ENCODE data around the gene KLHL24. TPM values are rescaled to one million over a fixed set of nuclear protein-coding genes. Genes with fewer than 3 reads are reported as not detected.

The KLHL24 gene
- total and polyA plus RNA-seq, 2 of the 13 experiments (the other 11 are each of a cell fraction or from before 2014, with no cell fraction given): 6.9 to 15.7 TPM

DNA sequence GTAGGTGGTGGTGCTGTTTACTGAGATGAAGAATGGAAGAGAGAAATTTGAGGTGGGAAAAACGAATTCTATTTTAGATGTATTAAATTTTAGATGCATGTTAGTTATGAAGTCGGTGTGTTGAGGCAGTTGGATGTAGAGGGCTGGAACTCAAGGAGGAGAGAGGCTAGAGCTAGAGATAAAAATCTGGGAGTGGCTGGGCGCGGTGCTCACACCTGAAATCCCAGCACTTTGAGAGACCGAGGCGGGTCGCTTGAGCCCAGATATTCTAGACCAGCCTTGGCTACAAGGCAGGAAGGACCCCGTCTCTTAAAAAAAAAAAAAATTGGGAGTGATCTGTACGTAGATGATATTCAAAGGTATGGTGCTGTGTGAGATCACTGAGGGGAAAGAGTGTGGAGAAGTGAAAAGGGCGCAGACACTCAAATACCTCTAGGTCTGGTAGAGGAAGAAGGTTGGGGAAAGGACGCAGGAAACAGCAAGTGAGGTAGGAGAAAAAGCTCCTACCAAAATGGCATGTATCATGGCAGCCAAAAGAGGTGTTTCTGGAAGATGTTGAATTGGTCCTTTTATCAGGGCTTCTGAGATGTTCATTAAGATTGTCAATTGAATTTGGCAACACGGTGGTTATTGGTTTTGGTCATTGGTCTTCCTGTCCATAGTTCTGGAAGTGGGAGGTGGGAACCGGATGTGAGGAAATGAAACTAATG is 64.0 kb downstream of the KLHL24 start:
- intact Hi-C loops (cut with micrococcal nuclease; ENCODE audit: unreplicated experiment): loop anchor here (5.0 kb wide), 1 partner anchor 62 kb away; the partner anchor contains the start of gene KLHL24
- 63% methylated on average over 13 of the region's 13 CpGs for whole genome bisulfite sequencing (ENCODE audit: low lambda C conversion rate)

GRCh38 chr3:183701744-183702143 is 66.3 kb downstream of the KLHL24 start:
- H4K20me1 ChIP-seq (ENCODE audit: insufficient read depth, low read length): peaks cover 21% of the 10 kb centered on the region
- no peak overlapping the region for H3K4me2 ChIP-seq (ENCODE audit: low read depth, low read length)
- in situ Hi-C loops (cut with HindIII; ENCODE audit: extremely low pct_ligation_motif_present, low pct_unique_long_range_greater_than_20kb): no loop called here
- no peaks in the 10 kb centered on the region for H3K9me3 ChIP-seq (ENCODE audit: low read length)
- no TSS peak for BruUV-seq (replicated peaks)
- H3K27me3 ChIP-seq (ENCODE audit: control insufficient read depth in 1 of 2, insufficient read depth in 2 of 2, low read length in 2 of 2): no peaks in the 10 kb centered on the region; a peak in 2 of 5 replicates
- ChIA-PET POLR2A (interaction anchor here (2.0 kb wide), 1 partner anchor 65 kb away, joined by 5 read pairs; no protein-coding TSS in a partner anchor), CTCF (ENCODE audit: low intra/inter-chr PET ratio, low total read pairs) (no interaction called here)
- H3K4me3 ChIP-seq (replicated peaks in 1 of 3; ENCODE audit: insufficient read depth in 1 of 3, low read depth in 2 of 3, low read length in 3 of 3): no peak overlapping the region
- intact Hi-C loops (cut with micrococcal nuclease; ENCODE audit: unreplicated experiment): no loop called here
- DNase-seq (ENCODE audit: low spot score): no peak
- H2AFZ ChIP-seq (ENCODE audit: low read length): no peak overlapping the region
- H3K36me3 ChIP-seq (replicated peaks in 1 of 2; ENCODE audit: control insufficient read depth in 1 of 2, insufficient read depth in 2 of 2, low read length in 2 of 2): peaks cover 2 to 5% of the 10 kb centered on the region in 2 experiments; a peak in 2 of 5 replicates
- H3K4me1 ChIP-seq (ENCODE audit: insufficient read depth, low read length): peaks cover 31% of the 10 kb centered on the region
- WGBS (ENCODE audit: low lambda C conversion rate): 97% methylated on average over 5 of the region's 5 CpGs
- no peak for ATAC-seq
- FAIRE-seq: no peak
- H3K79me2 ChIP-seq (ENCODE audit: insufficient read depth, low read length): peaks cover 85% of the 10 kb centered on the region
- H3K27ac ChIP-seq (ENCODE audit: extremely low read length, insufficient read depth, low read length): no peak overlapping the region
- no peak overlapping the region for H3K9ac ChIP-seq (ENCODE audit: insufficient read depth, low read depth, low read length)
- no peak for TF ChIP-seq HOXD1 (CRISPR knock-in tag; IDR thresholded peaks at IDR 0.05)
- no peak for TF ChIP-seq ZNF160 (CRISPR knock-in tag; IDR thresholded peaks at IDR 0.05)
- TF ChIP-seq SP140L (CRISPR knock-in tag; IDR thresholded peaks at IDR 0.05; ENCODE audit: borderline replicate concordance): no peak
- TF ChIP-seq MED13 (CRISPR knock-in tag; IDR thresholded peaks at IDR 0.05): no peak
- no peak for TF ChIP-seq HNRNPK (IDR thresholded peaks at IDR 0.05; ENCODE audit: low read depth, low read length, poor library complexity, severe bottlenecking)
- no peak for TF ChIP-seq RORA (CRISPR knock-in tag; IDR thresholded peaks at IDR 0.05)
- no peak for TF ChIP-seq MIER3 (CRISPR knock-in tag; IDR thresholded peaks at IDR 0.05; ENCODE audit: borderline replicate concordance)
- TF ChIP-seq ZNF674 (CRISPR knock-in tag; IDR thresholded peaks at IDR 0.05; ENCODE audit: low read depth): no peak

More for the DNA sequence above, 64.0 kb downstream of the KLHL24 start:
- Histone ChIP-seq H3K4me1 (ENCODE audit: insufficient read depth, low read length) (peaks cover 47% of the 10 kb centered on the region), H3K27ac (ENCODE audit: extremely low read length, insufficient read depth, low read length) (no peak overlapping the region), H3K4me2 (ENCODE audit: low read depth, low read length) (peak overlapping the region; percentile 79), H3K4me3 (replicated peaks in 1 of 3; ENCODE audit: insufficient read depth in 1 of 3, low read depth in 2 of 3, low read length in 3 of 3) (peak overlapping the region; percentile 89 to 93 (median 90)), H2AFZ (ENCODE audit: low read length) (no peak overlapping the region), H3K36me3 (replicated peaks in 1 of 2; ENCODE audit: control insufficient read depth in 1 of 2, insufficient read depth in 2 of 2, low read length in 2 of 2) (peaks cover 2 to 5% of the 10 kb centered on the region in 2 experiments; a peak in 1 of 5 replicates), H4K20me1 (ENCODE audit: insufficient read depth, low read length) (peaks cover 15% of the 10 kb centered on the region), H3K9ac (ENCODE audit: insufficient read depth, low read depth, low read length) (peak overlapping the region; percentile 86), H3K9me3 (ENCODE audit: low read length) (no peaks in the 10 kb centered on the region), H3K27me3 (ENCODE audit: control insufficient read depth in 1 of 2, insufficient read depth in 2 of 2, low read length in 2 of 2) (no peaks in the 10 kb centered on the region; a peak in 2 of 5 replicates), H3K79me2 (ENCODE audit: insufficient read depth, low read length) (peaks cover 65% of the 10 kb centered on the region)
- in situ Hi-C loops (cut with HindIII; ENCODE audit: extremely low pct_ligation_motif_present, low pct_unique_long_range_greater_than_20kb): no loop called here
- ChIA-PET CTCF (ENCODE audit: low intra/inter-chr PET ratio, low total read pairs) (no interaction called here), POLR2A (no interaction called here)
- DNase-seq (ENCODE audit: low spot score) (no peak), FAIRE-seq (no peak), ATAC-seq (no peak)
- TF ChIP-seq, protein P1, sequence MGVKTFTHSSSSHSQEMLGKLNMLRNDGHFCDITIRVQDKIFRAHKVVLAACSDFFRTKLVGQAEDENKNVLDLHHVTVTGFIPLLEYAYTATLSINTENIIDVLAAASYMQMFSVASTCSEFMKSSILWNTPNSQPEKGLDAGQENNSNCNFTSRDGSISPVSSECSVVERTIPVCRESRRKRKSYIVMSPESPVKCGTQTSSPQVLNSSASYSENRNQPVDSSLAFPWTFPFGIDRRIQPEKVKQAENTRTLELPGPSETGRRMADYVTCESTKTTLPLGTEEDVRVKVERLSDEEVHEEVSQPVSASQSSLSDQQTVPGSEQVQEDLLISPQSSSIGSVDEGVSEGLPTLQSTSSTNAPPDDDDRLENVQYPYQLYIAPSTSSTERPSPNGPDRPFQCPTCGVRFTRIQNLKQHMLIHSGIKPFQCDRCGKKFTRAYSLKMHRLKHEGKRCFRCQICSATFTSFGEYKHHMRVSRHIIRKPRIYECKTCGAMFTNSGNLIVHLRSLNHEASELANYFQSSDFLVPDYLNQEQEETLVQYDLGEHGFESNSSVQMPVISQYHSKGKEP (CRISPR knock-in tag; IDR thresholded peaks at IDR 0.05): no peak
- TF ChIP-seq PITX1 (CRISPR knock-in tag; IDR thresholded peaks at IDR 0.05): 0 out of 2 replicates have a peak, but pooled peaks have one; percentile 21
- BruUV-seq (replicated peaks): no TSS peak

All from HepG2 (cell line).